ENCODE results near the gene PPP1R13B.

DNA sequence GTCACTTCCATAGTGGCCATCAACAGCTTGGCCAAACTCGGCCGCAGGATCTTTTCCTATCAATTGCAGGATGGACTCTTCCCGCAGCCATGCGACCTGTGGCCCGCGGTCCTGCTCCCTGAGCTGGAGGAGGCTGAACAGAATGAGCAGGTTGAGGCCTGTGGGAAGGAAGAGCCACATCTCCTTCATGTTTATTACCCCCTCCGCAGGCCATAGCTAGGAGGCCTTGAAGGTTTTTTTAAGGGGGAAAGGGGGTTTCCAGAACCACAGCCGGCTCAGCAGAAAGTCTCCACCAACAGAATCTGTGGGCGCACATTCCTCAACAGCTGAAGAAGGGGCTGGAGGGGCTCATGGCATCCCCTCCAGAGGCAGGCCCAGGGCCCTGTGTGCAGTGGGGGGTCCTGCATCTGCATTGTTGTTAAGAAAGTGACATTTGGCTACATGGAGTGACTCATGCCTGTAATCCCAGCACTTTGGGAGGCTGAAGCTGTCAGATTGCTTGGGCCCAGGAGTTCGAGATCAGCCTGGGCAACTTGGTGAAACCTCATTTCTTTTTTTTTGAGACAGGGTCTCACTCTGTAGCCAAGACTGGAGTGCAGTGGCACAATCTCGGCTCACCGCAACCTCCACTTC is 25.2 kb upstream of the PPP1R13B start:
- TF ChIP-seq GATA2 (IDR thresholded peaks at IDR 0.05; ENCODE audit: low read depth, low read length) (no peak), GATA3 (IDR thresholded peaks at IDR 0.05; ENCODE audit: low read depth, low read length) (no peak)

Data from SH-SY5Y (cell line).